Measurements from ENCODE around the gene RMP24.

Gene RMP24

GRCh38 chr18:35968278-35968880 lies 4.1 kb upstream of the RMP24 start:
- Histone ChIP-seq H3K9me3 (ENCODE audit: control insufficient read depth in 4 of 4, insufficient read depth in 3 of 4, low read length in 3 of 4) (no peaks in the 10 kb centered on the region), H3K36me3 (ENCODE audit: control insufficient read depth in 4 of 4, insufficient read depth in 4 of 4, low read length in 4 of 4) (peaks cover 0 to 3% (median 0%) of the 10 kb centered on the region in 4 donors), H3K27ac (ENCODE audit: low read depth in 1 of 2, low read length in 1 of 2) (no peak overlapping the region), H3K4me3 (no peak overlapping the region), H3K4me1 (ENCODE audit: control insufficient read depth in 5 of 5, insufficient read depth in 5 of 5, low read length in 5 of 5) (peaks cover 0 to 8% (median under 1%) of the 10 kb centered on the region in 5 donors), H3K9ac (ENCODE audit: insufficient read depth in 1 of 2, low read length in 2 of 2) (no peak overlapping the region), H3K27me3 (ENCODE audit: control insufficient read depth in 3 of 3, insufficient read depth in 3 of 3, low read length in 2 of 3) (no peaks in the 10 kb centered on the region)
- no peak for ATAC-seq (ENCODE audit: insufficient read depth, low FRiP score)
- TF ChIP-seq, protein P1, sequence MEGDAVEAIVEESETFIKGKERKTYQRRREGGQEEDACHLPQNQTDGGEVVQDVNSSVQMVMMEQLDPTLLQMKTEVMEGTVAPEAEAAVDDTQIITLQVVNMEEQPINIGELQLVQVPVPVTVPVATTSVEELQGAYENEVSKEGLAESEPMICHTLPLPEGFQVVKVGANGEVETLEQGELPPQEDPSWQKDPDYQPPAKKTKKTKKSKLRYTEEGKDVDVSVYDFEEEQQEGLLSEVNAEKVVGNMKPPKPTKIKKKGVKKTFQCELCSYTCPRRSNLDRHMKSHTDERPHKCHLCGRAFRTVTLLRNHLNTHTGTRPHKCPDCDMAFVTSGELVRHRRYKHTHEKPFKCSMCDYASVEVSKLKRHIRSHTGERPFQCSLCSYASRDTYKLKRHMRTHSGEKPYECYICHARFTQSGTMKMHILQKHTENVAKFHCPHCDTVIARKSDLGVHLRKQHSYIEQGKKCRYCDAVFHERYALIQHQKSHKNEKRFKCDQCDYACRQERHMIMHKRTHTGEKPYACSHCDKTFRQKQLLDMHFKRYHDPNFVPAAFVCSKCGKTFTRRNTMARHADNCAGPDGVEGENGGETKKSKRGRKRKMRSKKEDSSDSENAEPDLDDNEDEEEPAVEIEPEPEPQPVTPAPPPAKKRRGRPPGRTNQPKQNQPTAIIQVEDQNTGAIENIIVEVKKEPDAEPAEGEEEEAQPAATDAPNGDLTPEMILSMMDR (IDR thresholded peaks at IDR 0.05; ENCODE audit: control extremely low read depth, extremely low read depth): no peak
- no peak for DNase-seq
- 79 to 81% methylated on average over 9 of the region's 9 CpGs for WGBS, 2 donors

- Histone ChIP-seq H3K27ac (ENCODE audit: low read depth in 1 of 2, low read length in 1 of 2) (no peak overlapping the region), H3K4me3 (no peak overlapping the region), H3K9ac (ENCODE audit: insufficient read depth in 1 of 2, low read length in 2 of 2) (no peak overlapping the region), H3K27me3 (ENCODE audit: control insufficient read depth in 3 of 3, insufficient read depth in 3 of 3, low read length in 2 of 3) (no peaks in the 10 kb centered on the region), H3K9me3 (ENCODE audit: control insufficient read depth in 4 of 4, insufficient read depth in 3 of 4, low read length in 3 of 4) (no peaks in the 10 kb centered on the region), H3K4me1 (ENCODE audit: control insufficient read depth in 5 of 5, insufficient read depth in 5 of 5, low read length in 5 of 5) (peaks cover 0 to 14% (median 5%) of the 10 kb centered on the region in 5 donors), H3K36me3 (ENCODE audit: control insufficient read depth in 4 of 4, insufficient read depth in 4 of 4, low read length in 4 of 4) (peaks cover 0 to 7% (median 2%) of the 10 kb centered on the region in 4 donors)
- DNase-seq: no peak
- TF ChIP-seq, protein P1 (IDR thresholded peaks at IDR 0.05; ENCODE audit: control extremely low read depth, extremely low read depth): no peak
- no peak for ATAC-seq (ENCODE audit: insufficient read depth, low FRiP score)
Observed at GRCh38 chr18:35969676-35970075, 2.8 kb upstream of the RMP24 start.

- H3K36me3 ChIP-seq (ENCODE audit: control insufficient read depth in 4 of 4, insufficient read depth in 4 of 4, low read length in 4 of 4): peaks cover 0 to 19% (median 8%) of the 10 kb centered on the region in 4 donors
- no peaks in the 10 kb centered on the region for H3K9me3 ChIP-seq (ENCODE audit: control insufficient read depth in 4 of 4, insufficient read depth in 3 of 4, low read length in 3 of 4)
- no peaks in the 10 kb centered on the region for H3K27me3 ChIP-seq (ENCODE audit: control insufficient read depth in 3 of 3, insufficient read depth in 3 of 3, low read length in 2 of 3)
- peaks cover 0 to 14% (median 5%) of the 10 kb centered on the region in 5 donors for H3K4me1 ChIP-seq (ENCODE audit: control insufficient read depth in 5 of 5, insufficient read depth in 5 of 5, low read length in 5 of 5)
- WGBS, 2 donors: 33 to 35% methylated on average over 15 of the region's 15 CpGs
- peak overlapping the region; percentile 84 to 97 for H3K27ac ChIP-seq (ENCODE audit: low read depth in 1 of 2, low read length in 1 of 2)
- DNase-seq: peak in 1 of 3 donors; percentile 1
- peak overlapping the region; percentile 73 for H3K4me3 ChIP-seq
- H3K9ac ChIP-seq (ENCODE audit: insufficient read depth in 1 of 2, low read length in 2 of 2): peak overlapping the region; percentile 53 to 54
- ATAC-seq (ENCODE audit: insufficient read depth, low FRiP score): peak; percentile 1
- TF ChIP-seq, protein P1 (IDR thresholded peaks at IDR 0.05; ENCODE audit: control extremely low read depth, extremely low read depth): no peak
Observed at GRCh38 chr18:35971661-35972196, 750 bp upstream of the RMP24 start.
